Measurements from ENCODE around the gene PTPRH. TPM values are rescaled to one million over a fixed set of nuclear protein-coding genes. Genes with fewer than 3 reads are reported as not detected.

Gene PTPRH
- total RNA-seq, 4 donors from 2014 or later: 1.4 to 9.8 (median 5.5) TPM

DNA sequence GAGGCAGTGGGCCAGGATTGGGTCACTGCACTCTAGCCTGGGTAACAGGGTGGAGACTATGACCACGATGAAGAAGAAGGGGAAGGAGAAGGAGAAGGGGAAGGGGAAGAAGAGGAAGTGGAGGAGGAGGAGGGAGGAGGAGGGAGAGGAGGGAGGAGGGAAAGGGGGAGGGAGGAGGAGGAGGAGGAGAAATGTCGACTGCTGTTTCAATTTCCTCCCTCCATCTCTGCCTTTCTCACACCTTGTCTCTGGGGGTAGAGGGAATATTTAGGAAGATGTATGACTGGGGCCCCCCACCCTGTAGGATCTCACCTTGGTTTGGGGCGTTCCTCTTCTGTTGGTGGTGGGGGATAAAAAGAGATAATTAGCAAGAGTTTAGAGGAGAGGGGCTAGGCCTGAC, 64.1 kb downstream of the PTPRH start:
- DNase-seq (ENCODE audit: low spot score): no peak
- TF ChIP-seq, protein P1, sequence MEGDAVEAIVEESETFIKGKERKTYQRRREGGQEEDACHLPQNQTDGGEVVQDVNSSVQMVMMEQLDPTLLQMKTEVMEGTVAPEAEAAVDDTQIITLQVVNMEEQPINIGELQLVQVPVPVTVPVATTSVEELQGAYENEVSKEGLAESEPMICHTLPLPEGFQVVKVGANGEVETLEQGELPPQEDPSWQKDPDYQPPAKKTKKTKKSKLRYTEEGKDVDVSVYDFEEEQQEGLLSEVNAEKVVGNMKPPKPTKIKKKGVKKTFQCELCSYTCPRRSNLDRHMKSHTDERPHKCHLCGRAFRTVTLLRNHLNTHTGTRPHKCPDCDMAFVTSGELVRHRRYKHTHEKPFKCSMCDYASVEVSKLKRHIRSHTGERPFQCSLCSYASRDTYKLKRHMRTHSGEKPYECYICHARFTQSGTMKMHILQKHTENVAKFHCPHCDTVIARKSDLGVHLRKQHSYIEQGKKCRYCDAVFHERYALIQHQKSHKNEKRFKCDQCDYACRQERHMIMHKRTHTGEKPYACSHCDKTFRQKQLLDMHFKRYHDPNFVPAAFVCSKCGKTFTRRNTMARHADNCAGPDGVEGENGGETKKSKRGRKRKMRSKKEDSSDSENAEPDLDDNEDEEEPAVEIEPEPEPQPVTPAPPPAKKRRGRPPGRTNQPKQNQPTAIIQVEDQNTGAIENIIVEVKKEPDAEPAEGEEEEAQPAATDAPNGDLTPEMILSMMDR (IDR thresholded peaks at IDR 0.05): no peak
- ATAC-seq (ENCODE audit: low FRiP score): no peak

DNA sequence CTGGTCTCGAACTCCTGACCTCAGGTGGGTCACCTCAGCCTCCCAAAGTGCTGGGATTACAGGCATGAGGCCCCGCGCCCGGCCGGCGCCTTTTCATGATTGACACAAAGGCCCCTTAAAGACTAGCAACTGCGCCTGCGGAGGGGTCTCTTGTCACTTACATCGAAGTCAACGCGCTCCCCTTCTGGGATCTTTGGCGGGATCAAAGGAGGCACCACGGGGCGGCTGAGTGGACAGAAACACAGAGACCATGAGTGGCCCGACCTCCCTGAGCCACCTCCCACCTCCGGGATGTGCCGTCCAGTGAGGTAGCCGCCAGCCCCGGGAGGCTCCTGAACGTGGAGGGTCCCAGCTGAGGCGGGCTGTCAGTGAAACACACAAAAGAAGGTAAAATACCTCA, 67.6 kb downstream of the PTPRH start:
- DNase-seq (ENCODE audit: low spot score): no peak
- TF ChIP-seq, protein P1 (IDR thresholded peaks at IDR 0.05): no peak
- no peak for ATAC-seq (ENCODE audit: low FRiP score)

GRCh38 chr19:55137915-55138314, 71.4 kb downstream of the PTPRH start:
- ATAC-seq (ENCODE audit: low FRiP score) (no peak), DNase-seq (ENCODE audit: low spot score) (no peak)
- TF ChIP-seq, protein P1 (IDR thresholded peaks at IDR 0.05): no peak

DNA sequence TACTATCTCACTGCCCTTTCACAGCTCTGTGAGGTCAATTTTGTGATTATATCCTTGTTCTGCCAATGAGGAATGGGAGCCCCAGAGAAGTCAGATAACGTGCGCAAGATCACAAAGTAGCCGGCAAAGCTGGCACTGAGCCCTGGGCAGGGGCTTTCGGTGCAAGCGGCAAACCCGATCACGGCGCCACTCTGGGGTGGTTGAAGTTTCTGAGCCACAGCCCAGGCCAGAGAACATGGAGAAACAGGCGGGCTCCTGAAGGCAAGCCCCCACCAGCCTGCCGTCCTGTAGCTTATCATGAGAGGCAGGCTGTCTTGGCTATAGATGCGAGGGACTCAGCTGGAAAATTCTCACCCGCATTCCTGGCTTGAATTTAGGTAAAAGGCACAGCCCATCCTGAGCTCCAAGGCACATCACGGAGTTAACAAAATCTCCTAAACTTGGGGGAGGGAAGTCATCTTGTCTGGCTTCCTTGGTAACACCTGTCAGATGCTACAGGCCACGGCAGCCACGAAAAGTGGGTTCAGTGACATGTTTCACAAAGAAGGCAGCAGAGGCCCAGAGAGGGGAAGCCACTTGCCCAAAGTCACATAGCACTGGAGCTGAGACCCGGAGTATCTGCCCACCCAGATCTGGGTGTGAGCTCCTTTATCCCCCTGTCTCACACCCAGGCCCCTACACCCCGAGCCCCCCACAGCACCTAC, 72.8 kb downstream of the PTPRH start:
- TF ChIP-seq, protein P1 (IDR thresholded peaks at IDR 0.05): no peak
- no peak for ATAC-seq (ENCODE audit: low FRiP score)
- no peak for DNase-seq (ENCODE audit: low spot score)

GRCh38 chr19:55134736-55135135, 74.6 kb downstream of the PTPRH start:
- ATAC-seq (ENCODE audit: low FRiP score): no peak
- TF ChIP-seq, protein P1 (IDR thresholded peaks at IDR 0.05): no peak
- no peak for DNase-seq (ENCODE audit: low spot score)

GRCh38 chr19:55133639-55134444, 75.5 kb downstream of the PTPRH start:
- no peak for DNase-seq (ENCODE audit: low spot score)
- TF ChIP-seq, protein P1 (IDR thresholded peaks at IDR 0.05): no peak
- ATAC-seq (ENCODE audit: low FRiP score): no peak
